Keratinocyte (primary cell): ENCODE data around the gene SLC12A6.
"Not testable (repeated sequence)": the region's sequence is repeated elsewhere in the genome, so short reads cannot be mapped to it uniquely, and the experiment has no call there.

Experiments
- EZH2 ChIP-seq: IDR thresholded peaks from one replicate; pipeline ENCODE4 v1.6.1; 2012; ENCODE audit warnings: inconsistent platforms, mild to moderate bottlenecking, low read length, moderate library complexity
- TF ChIP-seq, protein P1 (sequence below), 3 experiments: IDR thresholded peaks in 1 of 3; conservative IDR thresholded peaks in 1 of 3; optimal IDR thresholded peaks in 1 of 3; 2 replicates in 2 of 3; 3 replicates in 1 of 3; pipeline versions ENCODE3 to v1.5.1; 2011; ENCODE audit warnings: low read length in 3 of 3, mild to moderate bottlenecking in 3 of 3, moderate library complexity in 2 of 3, control low read depth in 1 of 3, inconsistent platforms in 1 of 3; ENCODE audit not compliant: insufficient read depth in 2 of 3; ENCODE audit errors: extremely low read depth in 1 of 3

DNA sequence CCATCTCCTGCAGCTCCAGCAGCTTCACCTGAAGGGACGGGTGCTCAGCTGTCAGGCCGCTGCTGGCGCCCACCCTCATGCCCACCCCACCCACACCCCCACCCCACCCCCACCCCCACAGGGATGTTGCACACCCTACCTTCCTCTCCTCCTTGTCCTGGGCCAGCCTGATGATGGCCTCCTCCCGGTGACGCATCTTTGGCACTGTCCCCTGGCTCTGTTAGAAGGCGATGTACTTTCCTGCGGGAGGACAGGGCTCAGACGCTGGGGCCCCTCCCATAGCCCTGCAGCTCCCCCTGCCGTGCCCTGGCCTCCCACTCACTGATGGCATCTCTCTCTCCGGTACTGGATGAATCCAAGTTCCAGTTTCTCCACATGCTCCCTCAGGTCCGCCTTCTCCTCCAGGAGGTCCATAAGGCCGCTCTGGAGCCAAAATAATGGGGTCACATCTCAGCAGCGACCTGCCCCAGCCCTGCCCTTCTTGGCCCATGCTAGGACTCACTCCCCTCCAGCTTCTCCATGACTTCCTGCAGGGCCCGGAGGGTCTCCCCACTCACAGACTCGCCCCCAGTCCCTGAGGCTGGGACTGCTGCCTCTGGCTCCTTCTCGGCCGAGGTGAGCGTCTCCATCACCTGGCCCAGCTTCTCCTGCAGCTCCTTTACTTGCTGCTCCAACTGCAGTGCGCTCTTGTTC, 44.4 kb upstream of the SLC12A6 start:
- TF ChIP-seq, protein P1, sequence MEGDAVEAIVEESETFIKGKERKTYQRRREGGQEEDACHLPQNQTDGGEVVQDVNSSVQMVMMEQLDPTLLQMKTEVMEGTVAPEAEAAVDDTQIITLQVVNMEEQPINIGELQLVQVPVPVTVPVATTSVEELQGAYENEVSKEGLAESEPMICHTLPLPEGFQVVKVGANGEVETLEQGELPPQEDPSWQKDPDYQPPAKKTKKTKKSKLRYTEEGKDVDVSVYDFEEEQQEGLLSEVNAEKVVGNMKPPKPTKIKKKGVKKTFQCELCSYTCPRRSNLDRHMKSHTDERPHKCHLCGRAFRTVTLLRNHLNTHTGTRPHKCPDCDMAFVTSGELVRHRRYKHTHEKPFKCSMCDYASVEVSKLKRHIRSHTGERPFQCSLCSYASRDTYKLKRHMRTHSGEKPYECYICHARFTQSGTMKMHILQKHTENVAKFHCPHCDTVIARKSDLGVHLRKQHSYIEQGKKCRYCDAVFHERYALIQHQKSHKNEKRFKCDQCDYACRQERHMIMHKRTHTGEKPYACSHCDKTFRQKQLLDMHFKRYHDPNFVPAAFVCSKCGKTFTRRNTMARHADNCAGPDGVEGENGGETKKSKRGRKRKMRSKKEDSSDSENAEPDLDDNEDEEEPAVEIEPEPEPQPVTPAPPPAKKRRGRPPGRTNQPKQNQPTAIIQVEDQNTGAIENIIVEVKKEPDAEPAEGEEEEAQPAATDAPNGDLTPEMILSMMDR (optimal IDR thresholded peaks at IDR 0.05 in 1 of 3, IDR thresholded peaks at IDR 0.05 in 1 of 3, conservative IDR thresholded peaks at IDR 0.05 in 1 of 3; ENCODE audit: extremely low read depth in 1 of 3, insufficient read depth in 2 of 3, low read length in 3 of 3): not testable (repeated sequence)
- not testable (repeated sequence) for TF ChIP-seq EZH2
